Activated naive CD8-positive, alpha-beta T cell (primary cell): Measurements from ENCODE around the gene ZNF511.
A peak's percentile ranks its signal among the peaks of the same experiment; 100 is the strongest.
"Not testable (repeated sequence)": the region's sequence is repeated elsewhere in the genome, so short reads cannot be mapped to it uniquely, and the experiment has no call there.

Source experiments
- H3K27ac Mint-ChIP-seq: one replicate; pipeline ENCODE4 v1.8.0; 2021; ENCODE audit warnings: mixed read lengths
- H3K27me3 Mint-ChIP-seq: one replicate; pipeline ENCODE4 v1.8.0; 2021; ENCODE audit warnings: mixed read lengths
- H3K36me3 Mint-ChIP-seq: one replicate; pipeline ENCODE4 v1.8.0; 2021; ENCODE audit warnings: mixed read lengths
- H3K4me1 Mint-ChIP-seq: one replicate; pipeline ENCODE4 v1.8.0; 2021; ENCODE audit warnings: low read depth, mixed read lengths
- H3K4me3 Mint-ChIP-seq: one replicate; pipeline ENCODE4 v1.8.0; 2021; ENCODE audit warnings: mild to moderate bottlenecking, mixed read lengths
- H3K9me3 Mint-ChIP-seq: one replicate; pipeline ENCODE4 v1.8.0; 2021; ENCODE audit warnings: low read depth, mixed read lengths

ZNF511 gene, protein sequence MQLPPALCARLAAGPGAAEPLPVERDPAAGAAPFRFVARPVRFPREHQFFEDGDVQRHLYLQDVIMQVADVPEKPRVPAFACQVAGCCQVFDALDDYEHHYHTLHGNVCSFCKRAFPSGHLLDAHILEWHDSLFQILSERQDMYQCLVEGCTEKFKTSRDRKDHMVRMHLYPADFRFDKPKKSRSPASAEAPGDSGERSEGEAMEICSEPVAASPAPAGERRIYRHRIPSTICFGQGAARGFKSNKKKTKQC

DNA sequence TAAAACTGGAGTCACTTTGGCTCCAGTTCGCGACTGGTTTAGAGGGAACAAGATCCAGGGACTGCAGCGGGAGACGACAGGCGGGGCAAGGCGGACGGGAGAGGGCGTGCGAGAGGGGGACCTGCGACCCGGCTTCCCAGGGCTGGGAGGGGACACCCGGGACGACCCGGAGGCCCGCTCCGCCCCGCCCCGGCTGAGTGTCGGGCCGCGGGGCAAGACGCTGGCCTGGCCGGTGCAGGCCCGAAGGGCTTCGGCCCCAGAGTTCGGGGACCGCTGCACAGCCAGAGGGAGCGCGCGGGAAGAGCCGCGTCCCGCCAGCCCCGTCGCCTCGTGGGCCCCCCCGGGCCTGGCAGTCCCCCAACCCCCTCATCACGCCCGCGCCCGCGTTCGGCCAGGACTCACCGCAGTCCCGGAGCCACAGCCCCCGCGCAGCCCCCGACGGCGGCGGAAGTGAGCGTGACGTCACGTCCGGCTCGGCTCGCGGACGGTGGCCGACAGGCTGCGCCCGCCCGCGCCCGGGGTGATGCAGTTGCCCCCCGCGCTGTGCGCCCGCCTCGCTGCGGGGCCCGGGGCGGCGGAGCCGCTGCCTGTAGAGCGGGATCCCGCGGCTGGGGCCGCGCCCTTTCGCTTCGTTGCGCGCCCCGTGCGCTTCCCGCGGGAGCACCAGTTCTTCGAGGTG is at the start of gene ZNF511, which contains the start of gene TUBGCP2:
TSS of gene ZNF511 (plus strand) at position 494 of the 679 bp plus-strand sequence. CDS start at position 524, 30 bp downstream.
TSS of gene TUBGCP2 (minus strand) at position 452 of the 679 bp plus-strand sequence. CDS start 5,931 bp downstream, outside the sequence.
- no peaks in the 10 kb centered on the region for H3K27me3 Mint-ChIP-seq
- H3K27ac Mint-ChIP-seq: peak within 1 kb of the TSS; percentile 99
- H3K9me3 Mint-ChIP-seq: no peaks in the 10 kb centered on the region
- H3K4me3 Mint-ChIP-seq: peak within 1 kb of the TSS; percentile 99
- no peaks in the 10 kb centered on the region for H3K36me3 Mint-ChIP-seq
- peaks cover 28% of the 10 kb centered on the region for H3K4me1 Mint-ChIP-seq

GRCh38 chr10:133259602-133259989 is 49.1 kb upstream of the ZNF511 start:
- Mint-ChIP-seq H3K36me3 (no peaks in the 10 kb centered on the region), H3K27me3 (no peaks in the 10 kb centered on the region), H3K27ac (peak overlapping the region; percentile 87), H3K4me3 (peak overlapping the region; percentile 80), H3K4me1 (peaks cover 54% of the 10 kb centered on the region), H3K9me3 (no peaks in the 10 kb centered on the region)

- Mint-ChIP-seq H3K27ac (peak overlapping the region; percentile 70), H3K4me1 (peaks cover 63% of the 10 kb centered on the region), H3K9me3 (no peaks in the 10 kb centered on the region), H3K36me3 (no peaks in the 10 kb centered on the region), H3K27me3 (no peaks in the 10 kb centered on the region), H3K4me3 (peak overlapping the region; percentile 80)
Measured at GRCh38 chr10:133260895-133261725, 47.6 kb upstream of the ZNF511 start.

GRCh38 chr10:133261726-133262325 is 46.9 kb upstream of the ZNF511 start:
- Mint-ChIP-seq H3K27me3 (no peaks in the 10 kb centered on the region), H3K27ac (no peak overlapping the region), H3K4me3 (peak overlapping the region; percentile 80), H3K9me3 (no peaks in the 10 kb centered on the region), H3K4me1 (peaks cover 62% of the 10 kb centered on the region), H3K36me3 (no peaks in the 10 kb centered on the region)

GRCh38 chr10:133262696-133263095 is 46.0 kb upstream of the ZNF511 start:
- Mint-ChIP-seq H3K4me3 (peak overlapping the region; percentile 76), H3K4me1 (peaks cover 54% of the 10 kb centered on the region), H3K36me3 (no peaks in the 10 kb centered on the region), H3K27me3 (no peaks in the 10 kb centered on the region), H3K27ac (no peak overlapping the region), H3K9me3 (no peaks in the 10 kb centered on the region)

DNA sequence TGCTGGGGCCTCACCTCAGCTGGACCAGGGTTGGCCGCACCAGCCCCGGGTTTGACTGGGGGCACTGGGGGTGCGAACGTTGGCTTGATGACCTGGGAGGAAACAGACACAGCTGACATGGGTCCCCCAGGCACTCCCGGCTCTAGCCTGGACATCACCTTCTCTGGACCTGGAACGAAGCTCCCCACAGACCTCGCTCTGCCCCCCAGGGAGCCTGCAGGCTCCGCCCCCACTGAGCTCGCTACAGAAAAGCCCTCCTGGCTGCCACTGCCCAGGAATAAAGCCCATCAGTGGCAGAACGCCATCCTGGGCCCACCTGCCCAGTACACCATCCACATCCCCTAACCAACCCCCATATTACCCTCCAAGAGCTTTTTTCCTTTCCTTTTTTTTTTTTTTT is 45.0 kb upstream of the ZNF511 start:
- Mint-ChIP-seq H3K27ac (no peak overlapping the region), H3K27me3 (no peaks in the 10 kb centered on the region), H3K4me1 (peaks cover 52% of the 10 kb centered on the region), H3K36me3 (no peaks in the 10 kb centered on the region), H3K9me3 (no peaks in the 10 kb centered on the region), H3K4me3 (no peak overlapping the region)

GRCh38 chr10:133264461-133264860 is 44.3 kb upstream of the ZNF511 start:
- H3K9me3 Mint-ChIP-seq: no peaks in the 10 kb centered on the region
- peaks cover 46% of the 10 kb centered on the region for H3K4me1 Mint-ChIP-seq
- peak overlapping the region; percentile 27 for H3K4me3 Mint-ChIP-seq
- H3K27ac Mint-ChIP-seq: no peak overlapping the region
- H3K36me3 Mint-ChIP-seq: no peaks in the 10 kb centered on the region
- H3K27me3 Mint-ChIP-seq: no peaks in the 10 kb centered on the region

DNA sequence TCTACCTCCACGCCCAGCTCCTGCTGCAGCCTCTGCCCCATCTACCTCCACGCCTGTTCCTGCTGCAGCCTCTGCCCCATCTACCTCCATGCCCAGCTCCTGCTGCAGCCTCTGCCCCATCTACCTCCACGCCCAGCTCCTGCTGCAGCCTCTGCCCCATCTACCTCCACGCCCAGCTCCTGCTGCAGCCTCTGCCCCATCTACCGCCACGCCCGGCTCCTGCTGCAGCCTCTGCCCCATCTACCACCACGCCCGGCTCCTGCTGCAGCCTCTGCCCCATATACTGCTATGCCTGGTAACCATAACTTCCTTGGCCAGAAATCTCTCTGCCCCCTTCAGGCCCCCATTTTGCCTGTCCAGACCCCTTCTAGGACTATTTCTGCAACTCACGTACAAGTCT is 43.7 kb upstream of the ZNF511 start:
- not testable (repeated sequence) for H3K27me3 Mint-ChIP-seq, H3K4me3 Mint-ChIP-seq, H3K9me3 Mint-ChIP-seq, H3K27ac Mint-ChIP-seq, H3K36me3 Mint-ChIP-seq
- peaks cover 41% of the 10 kb centered on the region for H3K4me1 Mint-ChIP-seq

- no peak overlapping the region for H3K27ac Mint-ChIP-seq
- H3K9me3 Mint-ChIP-seq: no peaks in the 10 kb centered on the region
- no peaks in the 10 kb centered on the region for H3K27me3 Mint-ChIP-seq
- H3K4me3 Mint-ChIP-seq: no peak overlapping the region
- no peaks in the 10 kb centered on the region for H3K36me3 Mint-ChIP-seq
- peaks cover 29% of the 10 kb centered on the region for H3K4me1 Mint-ChIP-seq
Measured at GRCh38 chr10:133266056-133266795, 42.5 kb upstream of the ZNF511 start.

- no peak overlapping the region for H3K4me3 Mint-ChIP-seq
- H3K27ac Mint-ChIP-seq: no peak overlapping the region
- peaks cover 29% of the 10 kb centered on the region for H3K4me1 Mint-ChIP-seq
- H3K9me3 Mint-ChIP-seq: no peaks in the 10 kb centered on the region
- no peaks in the 10 kb centered on the region for H3K36me3 Mint-ChIP-seq
- no peaks in the 10 kb centered on the region for H3K27me3 Mint-ChIP-seq
Measured at GRCh38 chr10:133267293-133267692, 41.4 kb upstream of the ZNF511 start.

GRCh38 chr10:133267829-133268228 is 40.9 kb upstream of the ZNF511 start:
- H3K36me3 Mint-ChIP-seq: no peaks in the 10 kb centered on the region
- no peaks in the 10 kb centered on the region for H3K9me3 Mint-ChIP-seq
- H3K4me3 Mint-ChIP-seq: no peak overlapping the region
- H3K4me1 Mint-ChIP-seq: peaks cover 24% of the 10 kb centered on the region
- no peaks in the 10 kb centered on the region for H3K27me3 Mint-ChIP-seq
- no peak overlapping the region for H3K27ac Mint-ChIP-seq

GRCh38 chr10:133268532-133268931 is 40.2 kb upstream of the ZNF511 start:
- Mint-ChIP-seq H3K27ac (no peak overlapping the region), H3K27me3 (no peaks in the 10 kb centered on the region), H3K36me3 (no peaks in the 10 kb centered on the region), H3K4me1 (peaks cover 18% of the 10 kb centered on the region), H3K4me3 (no peak overlapping the region), H3K9me3 (no peaks in the 10 kb centered on the region)

GRCh38 chr10:133269367-133269766 is 39.3 kb upstream of the ZNF511 start:
- Mint-ChIP-seq H3K4me1 (peaks cover 10% of the 10 kb centered on the region), H3K36me3 (no peaks in the 10 kb centered on the region), H3K4me3 (no peak overlapping the region), H3K9me3 (no peaks in the 10 kb centered on the region), H3K27ac (no peak overlapping the region), H3K27me3 (no peaks in the 10 kb centered on the region)

DNA sequence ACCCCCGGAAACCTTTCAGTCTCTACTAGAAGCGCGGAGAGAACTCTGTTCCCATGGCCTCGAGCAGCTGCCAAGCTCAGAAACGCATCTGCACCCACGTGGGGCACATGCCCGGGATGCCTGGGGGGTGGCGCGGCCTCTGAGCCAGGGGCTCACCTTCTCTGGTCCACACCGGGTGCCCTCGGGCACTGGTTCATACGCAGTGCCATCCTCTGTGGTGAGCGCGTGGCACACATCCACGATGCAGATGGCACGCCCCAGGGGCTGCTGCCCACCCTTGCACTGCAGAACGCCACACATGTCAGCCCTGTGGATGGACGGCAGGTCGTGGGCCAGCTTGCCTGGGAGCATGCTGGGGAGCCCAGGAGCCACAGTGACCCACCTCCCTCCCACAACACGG is 38.5 kb upstream of the ZNF511 start:
- no peaks in the 10 kb centered on the region for H3K27me3 Mint-ChIP-seq
- H3K27ac Mint-ChIP-seq: no peak overlapping the region
- no peak overlapping the region for H3K4me3 Mint-ChIP-seq

More for the DNA sequence above, 38.5 kb upstream of the ZNF511 start:
- Mint-ChIP-seq H3K9me3 (no peaks in the 10 kb centered on the region), H3K36me3 (no peaks in the 10 kb centered on the region), H3K4me1 (peaks cover 7% of the 10 kb centered on the region)
